ENCODE results near the gene ATF6.

DNA sequence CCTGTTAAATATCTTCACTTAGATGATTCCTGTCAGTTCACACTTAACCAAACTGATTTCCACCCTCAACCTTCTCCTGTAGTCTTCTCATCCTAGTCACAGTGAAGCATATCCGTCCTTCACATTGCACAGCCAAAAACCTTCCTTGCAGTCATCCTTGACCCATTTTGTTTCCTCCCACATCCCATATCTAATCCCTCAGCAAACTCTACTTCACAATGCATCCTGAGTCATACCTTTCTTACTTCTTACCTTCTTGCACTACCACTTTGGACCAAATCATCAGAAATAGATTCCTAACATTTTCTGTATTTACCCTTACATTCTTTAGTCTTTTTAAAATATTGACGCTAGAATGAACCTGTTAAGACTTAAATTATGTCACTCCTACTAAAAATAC is 170.7 kb downstream of the ATF6 start:
- TF ChIP-seq CTCF (IDR thresholded peaks at IDR 0.05; ENCODE audit: extremely low read depth in 1 of 2, insufficient read depth in 1 of 2, low read depth in 1 of 2, low read length in 2 of 2): no peak
- TF ChIP-seq POLR2AphosphoS5 (IDR thresholded peaks at IDR 0.05; ENCODE audit: insufficient read depth, low read depth, low read length): no peak
- TF ChIP-seq JUN (IDR thresholded peaks at IDR 0.05; ENCODE audit: borderline replicate concordance, insufficient read depth, insufficient read length, low read depth): no peak
- TF ChIP-seq EZH2 (IDR thresholded peaks at IDR 0.05; ENCODE audit: borderline replicate concordance, low read depth, low read length, severe bottlenecking): no peak
- TF ChIP-seq POLR2A (IDR thresholded peaks at IDR 0.05; ENCODE audit: low read depth, low read length): no peak
- no peak for TF ChIP-seq MAX (IDR thresholded peaks at IDR 0.05; ENCODE audit: insufficient read depth, insufficient read length)
- TF ChIP-seq MYC (IDR thresholded peaks at IDR 0.05; ENCODE audit: low read depth, low read length): no peak
- TF ChIP-seq FOS (IDR thresholded peaks at IDR 0.05; ENCODE audit: borderline replicate concordance, insufficient read depth, low read length): no peak
- no peak for TF ChIP-seq GATA2 (IDR thresholded peaks at IDR 0.05; ENCODE audit: insufficient read depth, insufficient read length, low read depth, low read length)

Data from endothelial cell of umbilical vein (primary cell).